Endothelial cell of umbilical vein (primary cell): Measurements from ENCODE around the gene PRSS33. TPM values are rescaled to one million over a fixed set of nuclear protein-coding genes. Genes with fewer than 3 reads are reported as not detected.

Source experiments
- BruUV-seq: library from RNA; stranded (reverse); fragments of 400-500 nt; replicated peaks from 2 replicates; lab custom pipeline; 2021; lab: Mats Ljungman, UMichigan
- CTCF ChIA-PET: fragments of 300-600, 350-600 bp; sonication (Branson Sonifier 250); formaldehyde crosslinking; loops from one replicate; lab custom pipeline; 2021; ENCODE audit warnings: antibody characterized with exemption, inconsistent platforms; lab: Charles Lee
- POLR2A ChIA-PET: fragments of 300-600, 350-600 bp; sonication (Branson Sonifier 250); formaldehyde crosslinking; loops from one replicate; lab custom pipeline; 2021; ENCODE audit warnings: antibody characterized with exemption, inconsistent platforms; lab: Charles Lee
- DNase-seq: peaks from one replicate; pipeline ENCODE4 v3.0.0-alpha.2; 2011; ENCODE audit warnings: low read depth, low spot score
- FAIRE-seq: peaks from 2 replicates; lab custom pipeline; 2011; peaks lifted over from hg19 to GRCh38; lab: Jason Lieb, UNC
- H2AFZ ChIP-seq: 2 replicates; pipeline ENCODE4 v1.6.0; 2012; ENCODE audit warnings: low read depth, low read length, control low read depth, inconsistent platforms
- H3K27ac ChIP-seq: 2 replicates; pipeline ENCODE4 v1.5.1; 2011; ENCODE audit warnings: low read depth, mild to moderate bottlenecking, control low read depth, low read length, moderate library complexity; ENCODE audit not compliant: insufficient read depth
- H3K27me3 ChIP-seq, 2 experiments: 2 replicates each; pipeline versions ENCODE4 v1.6.0 to v1.6.1; 2011; ENCODE audit warnings: low read length in 2 of 2, mixed read lengths in 1 of 2; ENCODE audit not compliant: control insufficient read depth in 2 of 2, insufficient read depth in 2 of 2
- H3K36me3 ChIP-seq, 2 experiments: 2 replicates in 1 of 2; 3 replicates in 1 of 2; pipeline ENCODE4 v1.5.1; 2011; ENCODE audit warnings: low read length in 2 of 2, mild to moderate bottlenecking in 1 of 2, moderate library complexity in 1 of 2; ENCODE audit not compliant: control insufficient read depth in 2 of 2, insufficient read depth in 2 of 2; ENCODE audit errors: extremely low read depth in 1 of 2
- H3K4me1 ChIP-seq: 3 replicates; pipeline ENCODE4 v1.5.1; 2011; ENCODE audit warnings: mild to moderate bottlenecking, low read length; ENCODE audit not compliant: control insufficient read depth, insufficient read depth; ENCODE audit errors: extremely low read depth
- H3K4me2 ChIP-seq: 2 replicates; pipeline ENCODE4 v1.6.1; 2011; ENCODE audit warnings: low read length, control low read depth, mixed read lengths; ENCODE audit not compliant: insufficient read depth
- H3K4me3 ChIP-seq, 3 experiments: fragments of 200-600 bp in 1 of 3; sonication (generic), shearing (Covaris generic) in 1 of 3; replicated peaks in 1 of 3; 2 replicates each; pipeline ENCODE4 v1.5.1; 2011 to 2016; ENCODE audit warnings: control low read depth in 3 of 3, low read length in 3 of 3, mild to moderate bottlenecking in 2 of 3, inconsistent platforms in 1 of 3, low read depth in 1 of 3, moderate library complexity in 1 of 3; ENCODE audit not compliant: insufficient read depth in 1 of 3
- H3K79me2 ChIP-seq: 2 replicates; pipeline ENCODE4 v1.6.0; 2012; ENCODE audit warnings: low read length, inconsistent platforms; ENCODE audit not compliant: control insufficient read depth, insufficient read depth
- H3K9ac ChIP-seq: replicated peaks from 2 replicates; pipeline ENCODE3; 2011; ENCODE audit warnings: low read length, control low read depth; ENCODE audit not compliant: insufficient read depth; ENCODE audit errors: extremely low read depth
- H3K9me1 ChIP-seq: replicated peaks from 3 replicates; pipeline ENCODE4 v1.6.0; 2011; ENCODE audit warnings: mild to moderate bottlenecking, low read length; ENCODE audit not compliant: control insufficient read depth, insufficient read depth; ENCODE audit errors: extremely low read depth
- H3K9me3 ChIP-seq: replicated peaks from 2 replicates; pipeline ENCODE4 v1.5.1; 2012; ENCODE audit warnings: low read length, inconsistent platforms; ENCODE audit not compliant: control insufficient read depth, insufficient read depth
- H4K20me1 ChIP-seq: replicated peaks from 2 replicates; pipeline ENCODE3; 2011; ENCODE audit warnings: mild to moderate bottlenecking, low read length; ENCODE audit not compliant: control insufficient read depth, insufficient read depth; ENCODE audit errors: extremely low read depth
- CTCF ChIP-seq, 2 donors: IDR thresholded peaks; 1 replicate in 1 of 2; 2 replicates in 1 of 2; pipeline ENCODE4 v1.5.1; 2011; ENCODE audit warnings: low read length in 2 of 2, mild to moderate bottlenecking in 2 of 2, moderate library complexity in 2 of 2, control low read depth in 1 of 2, inconsistent platforms in 1 of 2, low read depth in 1 of 2; ENCODE audit not compliant: insufficient read depth in 1 of 2; ENCODE audit errors: extremely low read depth in 1 of 2
- EZH2 ChIP-seq: IDR thresholded peaks from 2 replicates; pipeline ENCODE4 v1.6.1; 2012; ENCODE audit warnings: borderline replicate concordance, low read depth, mild to moderate bottlenecking, moderate library complexity, low read length, inconsistent platforms; ENCODE audit not compliant: severe bottlenecking
- FOS ChIP-seq: IDR thresholded peaks from 2 replicates; pipeline ENCODE4 v1.6.1; 2011; ENCODE audit warnings: mild to moderate bottlenecking, low read length, moderate library complexity, borderline replicate concordance; ENCODE audit not compliant: insufficient read depth
- GATA2 ChIP-seq: IDR thresholded peaks from 2 replicates; pipeline ENCODE4 v1.7.0; 2011; ENCODE audit warnings: low read depth, mild to moderate bottlenecking, moderate library complexity, mixed read lengths, low read length; ENCODE audit not compliant: insufficient read length, insufficient read depth
- JUN ChIP-seq: IDR thresholded peaks from 2 replicates; pipeline ENCODE4 v1.6.1; 2011; ENCODE audit warnings: borderline replicate concordance, low read depth; ENCODE audit not compliant: insufficient read length, insufficient read depth
- MAX ChIP-seq: IDR thresholded peaks from 2 replicates; pipeline ENCODE4 v1.6.1; 2011; ENCODE audit not compliant: insufficient read depth, insufficient read length
- MYC ChIP-seq: IDR thresholded peaks from one replicate; pipeline ENCODE4 v1.6.1; 2011; ENCODE audit warnings: mild to moderate bottlenecking, low read depth, low read length
- POLR2A ChIP-seq: IDR thresholded peaks from 2 replicates; pipeline ENCODE4 v1.6.1; 2012; ENCODE audit warnings: low read depth, mild to moderate bottlenecking, control low read depth, low read length
- POLR2AphosphoS5 ChIP-seq: IDR thresholded peaks from 2 replicates; pipeline ENCODE4 v1.6.1; 2012; ENCODE audit warnings: low read depth, mild to moderate bottlenecking, control low read depth, low read length, moderate library complexity; ENCODE audit not compliant: insufficient read depth
- dilution Hi-C: fragments of 300-500 bp; cut with MboI; formaldehyde crosslinking; loops from one replicate; pipeline ENCODE4 v1.15.0; 2019; ENCODE audit warnings: low sequenced_read_pairs; ENCODE audit not compliant: extremely low pct_ligation_motif_present
- intact Hi-C: fragments of 100-400 bp; cut with micrococcal nuclease; formaldehyde crosslinking; loops from one replicate; pipeline ENCODE4 v1.10.0; 2022
- polyA plus RNA-seq, 4 experiments: library from polyadenylated mRNA; depleted of rRNA in 3 of 4; stranded (reverse) in 3 of 4; unstranded in 1 of 4; fragments of >200 nt; gene quantifications; 2 replicates each; pipeline versions ENCODE4 v1.2.1 to v1.2.3, GENCODE V29; 2011 to 2012; ENCODE audit warnings: missing spikeins in 1 of 4
- total RNA-seq: library from RNA; stranded (reverse); gene quantifications from 2 replicates; pipeline ENCODE4 v1.2.3, GENCODE V29; 2021

PRSS33 gene
- total and polyA plus RNA-seq, 2 donors (not counting 3 experiments of a cell fraction or from before 2014, with no cell fraction given) = not detected

- no TSS peak for BruUV-seq
- intact Hi-C loops = no loop called here
- Histone ChIP-seq H2AFZ (no peak overlapping the region), H3K79me2 (peaks cover 77% of the 10 kb centered on the region), H3K27ac (no peak overlapping the region), H3K36me3 (peaks cover 75 to 92% of the 10 kb centered on the region in 2 experiments), H3K4me1 (no peaks in the 10 kb centered on the region), H3K9ac (no peak overlapping the region), H3K27me3 (no peaks in the 10 kb centered on the region), H3K9me1 (no peaks in the 10 kb centered on the region), H4K20me1 (no peaks in the 10 kb centered on the region), H3K4me2 (no peak overlapping the region), H3K9me3 (no peaks in the 10 kb centered on the region), H3K4me3 (no peak overlapping the region)
- TF ChIP-seq CTCF (IDR thresholded peaks at IDR 0.05; ENCODE audit: extremely low read depth in 1 of 2, insufficient read depth in 1 of 2, low read depth in 1 of 2, low read length in 2 of 2) (no peak), MAX (no peak), POLR2A (no peak), MYC (no peak), JUN (no peak), GATA2 (no peak), POLR2AphosphoS5 (no peak), EZH2 (no peak), FOS (no peak)
- CTCF ChIA-PET = no interaction called here
- dilution Hi-C loops = no loop called here
- POLR2A ChIA-PET = no interaction called here
- FAIRE-seq = no peak
- DNase-seq = no peak
Observed at GRCh38 chr16:2765462-2766404, 21.6 kb downstream of the PRSS33 start.
